Measurements from ENCODE around the gene PRKG1.

The PRKG1 gene

GRCh38 chr10:51788273-51788672 lies 714.0 kb downstream of the PRKG1 start:
- no peak for DNase-seq

GRCh38 chr10:51789118-51789517 lies 714.8 kb downstream of the PRKG1 start:
- no peak for DNase-seq

- DNase-seq: no peak
These were observed 715.6 kb downstream of the PRKG1 start for GRCh38 chr10:51789903-51790302.

- DNase-seq: no peak
These were observed 718.4 kb downstream of the PRKG1 start for GRCh38 chr10:51792678-51793077.

GRCh38 chr10:51800121-51800520 lies 725.8 kb downstream of the PRKG1 start:
- DNase-seq: no peak

- DNase-seq: no peak
These were observed 726.6 kb downstream of the PRKG1 start for GRCh38 chr10:51800725-51801424.

- DNase-seq: no peak
These were observed 727.7 kb downstream of the PRKG1 start for GRCh38 chr10:51802030-51802429.

- DNase-seq: no peak
These were observed 730.6 kb downstream of the PRKG1 start for GRCh38 chr10:51804866-51805265.

GRCh38 chr10:51806079-51806835 lies 732.0 kb downstream of the PRKG1 start:
- no peak for DNase-seq

- DNase-seq: no peak
These were observed 733.9 kb downstream of the PRKG1 start for GRCh38 chr10:51808187-51808586.

- no peak for DNase-seq
These were observed 741.4 kb downstream of the PRKG1 start for GRCh38 chr10:51815723-51816122.

- DNase-seq: no peak
These were observed 746.8 kb downstream of the PRKG1 start for GRCh38 chr10:51821045-51821444.

- no peak for DNase-seq
These were observed 747.5 kb downstream of the PRKG1 start for GRCh38 chr10:51821745-51822144.

GRCh38 chr10:51832652-51833383 lies 758.5 kb downstream of the PRKG1 start:
- no peak for DNase-seq

GRCh38 chr10:51834548-51834947 lies 760.3 kb downstream of the PRKG1 start:
- DNase-seq: no peak

GRCh38 chr10:51838471-51838870 lies 764.2 kb downstream of the PRKG1 start:
- DNase-seq: no peak

- DNase-seq: no peak
These were observed 769.7 kb downstream of the PRKG1 start for GRCh38 chr10:51843966-51844365.

- no peak for DNase-seq
These were observed 772.7 kb downstream of the PRKG1 start for GRCh38 chr10:51846856-51847506.

- no peak for DNase-seq
These were observed 778.0 kb downstream of the PRKG1 start for GRCh38 chr10:51852297-51852696.

- no peak for DNase-seq
These were observed 783.0 kb downstream of the PRKG1 start for GRCh38 chr10:51857305-51857704.

- DNase-seq: no peak
These were observed 786.0 kb downstream of the PRKG1 start for GRCh38 chr10:51860257-51860656.

- no peak for DNase-seq
These were observed 786.8 kb downstream of the PRKG1 start for GRCh38 chr10:51861051-51861450.

GRCh38 chr10:51861731-51862130 lies 787.4 kb downstream of the PRKG1 start:
- DNase-seq: no peak

Data from activated CD4-positive, CD25-positive, alpha-beta regulatory T cell (primary cell).